Liver (tissue), 9 donors: ENCODE measurements around the gene MOCS3. TPM values are rescaled to one million over a fixed set of nuclear protein-coding genes. Genes with fewer than 3 reads are reported as not detected.

Source experiments
- DNase-seq: peaks from one replicate; pipeline ENCODE4 v3.0.0-alpha.2; 2017; ENCODE audit warnings: low spot score
- H3K27ac ChIP-seq, 2 donors: one replicate each; pipeline ENCODE4 v1.7.0; 2013; ENCODE audit warnings: inconsistent platforms in 2 of 2, low read length in 2 of 2, control low read depth in 1 of 2, low read depth in 1 of 2, mild to moderate bottlenecking in 1 of 2
- H3K27me3 ChIP-seq, 4 donors: one replicate each; pipeline versions ENCODE4 v1.6.1 to v1.7.0; 2013; ENCODE audit warnings: low read length in 3 of 4, inconsistent platforms in 1 of 4, mild to moderate bottlenecking in 1 of 4, moderate library complexity in 1 of 4; ENCODE audit not compliant: control insufficient read depth in 4 of 4, insufficient read depth in 4 of 4
- H3K36me3 ChIP-seq, 4 donors: one replicate each; pipeline versions ENCODE4 v1.6.1 to v1.7.0; 2013; ENCODE audit warnings: low read length in 3 of 4, mild to moderate bottlenecking in 3 of 4, low read depth in 1 of 4, moderate library complexity in 1 of 4; ENCODE audit not compliant: control insufficient read depth in 4 of 4, insufficient read depth in 3 of 4
- H3K4me1 ChIP-seq, 4 donors: one replicate each; pipeline versions ENCODE4 v1.6.1 to v1.7.0; 2013; ENCODE audit warnings: low read length in 3 of 4, mild to moderate bottlenecking in 3 of 4, moderate library complexity in 1 of 4; ENCODE audit not compliant: control insufficient read depth in 4 of 4, insufficient read depth in 4 of 4
- H3K4me3 ChIP-seq, 3 donors: one replicate each; pipeline versions ENCODE4 v1.6.1 to v1.7.0; 2013; ENCODE audit warnings: low read length in 3 of 3, control low read depth in 1 of 3, low read depth in 1 of 3, mild to moderate bottlenecking in 1 of 3
- H3K9ac ChIP-seq, 2 donors: one replicate each; pipeline ENCODE4 v1.7.0; 2013; ENCODE audit warnings: low read length in 2 of 2, mild to moderate bottlenecking in 2 of 2, moderate library complexity in 2 of 2, control low read depth in 1 of 2, low read depth in 1 of 2
- H3K9me3 ChIP-seq, 4 donors: one replicate each; pipeline versions ENCODE4 v1.6.1 to v1.7.0; 2013; ENCODE audit warnings: low read length in 3 of 4; ENCODE audit not compliant: control insufficient read depth in 4 of 4
- ATF3 ChIP-seq: IDR thresholded peaks from 2 replicates; pipeline ENCODE4 v1.6.1; 2016; ENCODE audit warnings: antibody characterized with exemption
- CTCF ChIP-seq: fragments of 150-350 bp; IDR thresholded peaks from 2 replicates; pipeline ENCODE4 v1.5.1; 2017; ENCODE audit warnings: improper control_type of control experiment, low read depth, low read length; ENCODE audit not compliant: missing input control
- EGR1 ChIP-seq, 2 donors: IDR thresholded peaks; 2 replicates each; pipeline ENCODE4 v1.6.1; 2016 to 2018; ENCODE audit warnings: antibody characterized with exemption in 2 of 2, low read depth in 2 of 2
- FOXA1 ChIP-seq: IDR thresholded peaks from 2 replicates; pipeline ENCODE4 v1.6.1; 2016; ENCODE audit warnings: antibody characterized with exemption
- FOXA2 ChIP-seq: IDR thresholded peaks from 2 replicates; pipeline ENCODE4 v1.6.1; 2016; ENCODE audit warnings: antibody characterized with exemption
- GABPA ChIP-seq, 2 donors: IDR thresholded peaks in 1 of 2; conservative IDR thresholded peaks in 1 of 2; 2 replicates each; pipeline ENCODE4 v1.6.1; 2016; ENCODE audit warnings: antibody characterized with exemption in 2 of 2, mild to moderate bottlenecking in 1 of 2, moderate library complexity in 1 of 2
- HNF4A ChIP-seq, 2 donors: conservative IDR thresholded peaks; 2 replicates each; pipeline ENCODE4 v1.6.1; 2016; ENCODE audit warnings: antibody characterized with exemption in 2 of 2, mild to moderate bottlenecking in 2 of 2
- HNF4G ChIP-seq: IDR thresholded peaks from 2 replicates; pipeline ENCODE4 v1.6.1; 2016; ENCODE audit warnings: antibody characterized with exemption
- JUND ChIP-seq, 2 donors: IDR thresholded peaks; 2 replicates each; pipeline ENCODE4 v1.6.1; 2016; ENCODE audit warnings: antibody characterized with exemption in 2 of 2
- MAX ChIP-seq: IDR thresholded peaks from 2 replicates; pipeline ENCODE4 v1.6.1; 2016; ENCODE audit warnings: antibody characterized with exemption
- NR2F2 ChIP-seq: IDR thresholded peaks from 2 replicates; pipeline ENCODE4 v1.6.1; 2016; ENCODE audit warnings: antibody characterized with exemption
- RAD21 ChIP-seq, 2 donors: IDR thresholded peaks; 2 replicates each; pipeline ENCODE4 v1.6.1; 2016; ENCODE audit warnings: antibody characterized with exemption in 2 of 2, mild to moderate bottlenecking in 2 of 2
- REST ChIP-seq: IDR thresholded peaks from 2 replicates; pipeline ENCODE4 v1.6.1; 2016; ENCODE audit warnings: antibody characterized with exemption, mild to moderate bottlenecking
- RXRA ChIP-seq, 2 donors: IDR thresholded peaks; 2 replicates each; pipeline ENCODE4 v1.6.1; 2017 to 2018; ENCODE audit warnings: antibody characterized with exemption in 2 of 2, mild to moderate bottlenecking in 1 of 2
- SP1 ChIP-seq: IDR thresholded peaks from 2 replicates; pipeline ENCODE4 v1.6.1; 2018; ENCODE audit warnings: antibody characterized with exemption, mild to moderate bottlenecking
- TAF1 ChIP-seq: conservative IDR thresholded peaks from 2 replicates; pipeline ENCODE4 v1.6.1; 2016; ENCODE audit warnings: antibody characterized with exemption, mild to moderate bottlenecking
- YY1 ChIP-seq: IDR thresholded peaks from 2 replicates; pipeline ENCODE4 v1.6.1; 2016; ENCODE audit warnings: antibody characterized with exemption, mild to moderate bottlenecking
- ZBTB33 ChIP-seq: IDR thresholded peaks from 2 replicates; pipeline ENCODE4 v1.6.1; 2016; ENCODE audit warnings: antibody characterized with exemption
- WGBS: extraction: QIAGEN DNeasy Blood & Tissue Kit; methylation state at CpG from one replicate; pipeline ENCODE4 v1.1.7; 2013; 5-methylcytosine and 5-hydroxymethylcytosine counted together
- polyA plus RNA-seq, 2 donors: library from polyadenylated mRNA; stranded (reverse) in 1 of 2; unstranded in 1 of 2; fragments of 200-250 nt in 1 of 2; fragments of >200 nt in 1 of 2; fragmentation: Nextera tagmentation in 1 of 2; extraction: Ambion mirVana in 1 of 2; gene quantifications; one replicate each; pipeline versions ENCODE4 v1.2.1 to v1.2.3, GENCODE V29; 2013 to 2015
- total RNA-seq, 2 donors: library from RNA; depleted of rRNA; stranded (reverse); fragments of >200 nt; gene quantifications; one replicate each; pipeline ENCODE4 v1.2.3, GENCODE V29; 2014
- donor health status: healthy.
- donor health status: healthy.
- donor health status: healthy.
- donor health status: healthy.
- donor health status: healthy.

MOCS3 gene
- total and polyA plus RNA-seq, 4 donors: 1.7 to 4.3 (median 3.2) TPM

- DNase-seq: peak; percentile 89
- Histone ChIP-seq H3K9ac (peak overlapping the region; percentile 56 to 73), H3K36me3 (peaks cover 0 to 6% (median 4%) of the 10 kb centered on the region in 4 donors), H3K4me3 (peak overlapping the region; percentile 57 to 100 (median 84)), H3K4me1 (peaks cover 6 to 31% (median 30%) of the 10 kb centered on the region in 4 donors), H3K9me3 (no peaks in the 10 kb centered on the region), H3K27me3 (no peaks in the 10 kb centered on the region), H3K27ac (peak overlapping the region; percentile 25 to 56)
- 16% methylated on average over 13 of the region's 13 CpGs for WGBS
- TF ChIP-seq RAD21 (IDR thresholded peaks at IDR 0.05): peak; percentile 83 to 88
- peak; percentile 82 to 95 for TF ChIP-seq RXRA (IDR thresholded peaks at IDR 0.05)
- peak in 1 of 2 donors; percentile 56 for TF ChIP-seq HNF4A (conservative IDR thresholded peaks at IDR 0.05)
- no peak for TF ChIP-seq FOXA1
- no peak for TF ChIP-seq FOXA2
- no peak for TF ChIP-seq NR2F2
- peak; percentile 29 for TF ChIP-seq REST
- TF ChIP-seq ZBTB33: no peak
- no peak for TF ChIP-seq TAF1
- TF ChIP-seq CTCF: peak; percentile 79
- peak; percentile 88 for TF ChIP-seq SP1
- TF ChIP-seq JUND (IDR thresholded peaks at IDR 0.05): peak in 1 of 2 donors; percentile 71
- TF ChIP-seq YY1: peak; percentile 55
- no peak for TF ChIP-seq ATF3
- TF ChIP-seq MAX: no peak
- peak; percentile 34 to 55 for TF ChIP-seq GABPA (IDR thresholded peaks at IDR 0.05 in 1 of 2, conservative IDR thresholded peaks at IDR 0.05 in 1 of 2)
- TF ChIP-seq HNF4G: no peak
- no peak for TF ChIP-seq EGR1 (IDR thresholded peaks at IDR 0.05; ENCODE audit: low read depth in 2 of 2)
These were observed 29.1 kb upstream of the MOCS3 start for GRCh38 chr20:50929299-50930138.
